CD4-positive, alpha-beta T cell treated with Interleukin-12 subunit alpha and Interleukin-12 subunit beta, for 1 hour (primary cell): ENCODE data around the gene IFT74.
"Not testable (repeated sequence)": the region's sequence is repeated elsewhere in the genome, so short reads cannot be mapped to it uniquely, and the experiment has no call there.

ENCODE experiments used
- DNase-seq: peaks from one replicate; pipeline ENCODE4 v3.0.0-alpha.2; 2020

Gene IFT74

DNA sequence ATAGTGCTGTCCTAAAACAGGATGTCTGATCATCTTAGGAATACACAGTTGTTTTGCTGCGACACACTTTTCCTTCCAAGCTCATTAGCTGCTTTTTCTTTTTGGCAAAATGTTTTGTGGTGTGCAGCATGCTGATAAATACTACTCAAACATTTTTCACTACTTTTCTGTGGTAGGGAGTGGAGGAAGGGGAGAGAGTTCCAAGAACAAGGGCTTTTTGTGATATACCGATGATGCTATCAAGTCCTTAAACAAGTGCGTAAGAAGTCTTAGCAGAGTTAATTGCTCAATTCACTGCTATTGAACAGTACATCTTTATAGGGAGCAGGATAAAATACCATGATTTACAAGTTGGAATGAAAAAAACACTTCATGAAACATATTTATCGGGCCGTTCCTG lies 129.2 kb downstream of the IFT74 start:
- DNase-seq = no peak

DNA sequence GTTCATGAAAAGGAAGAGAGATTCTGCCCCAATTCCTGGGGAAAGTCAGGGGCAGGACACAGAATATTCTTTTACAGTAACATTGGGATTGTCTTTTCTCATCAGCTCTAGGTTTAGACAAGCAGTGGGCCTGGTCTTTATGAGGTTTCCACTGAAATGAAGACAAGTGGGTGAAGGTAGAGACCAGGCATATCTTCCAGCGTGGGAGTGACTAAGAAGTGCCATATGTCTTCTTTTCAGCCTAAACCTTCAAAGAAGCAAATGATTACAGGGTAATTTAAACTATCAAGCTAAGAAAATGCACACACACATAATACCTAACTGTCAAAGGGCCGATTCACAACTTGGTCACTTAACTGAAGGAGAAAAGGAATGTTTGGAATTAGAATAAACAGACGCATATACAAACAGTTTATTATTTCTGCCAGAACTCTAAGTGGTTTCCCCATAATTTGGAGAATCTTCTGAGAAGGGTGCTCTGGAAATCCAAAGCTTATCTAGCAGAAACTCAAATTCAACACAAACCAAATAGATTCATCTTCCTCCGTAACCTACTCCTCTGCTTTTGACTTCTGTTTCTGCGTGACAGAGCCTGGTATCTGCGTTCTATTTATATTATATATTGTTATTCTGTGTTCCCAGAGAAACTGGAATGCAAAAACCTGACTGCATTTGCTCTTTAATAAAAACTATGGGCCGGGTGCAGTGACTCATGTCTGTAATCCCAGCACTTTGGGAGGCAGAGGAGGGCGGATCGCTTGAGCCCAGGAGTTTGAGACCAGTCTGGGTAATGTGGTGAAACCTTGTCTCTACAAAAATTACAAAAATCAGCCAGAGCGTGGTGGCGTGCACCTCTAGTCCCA lies 130.8 kb downstream of the IFT74 start:
- DNase-seq = no peak

DNA sequence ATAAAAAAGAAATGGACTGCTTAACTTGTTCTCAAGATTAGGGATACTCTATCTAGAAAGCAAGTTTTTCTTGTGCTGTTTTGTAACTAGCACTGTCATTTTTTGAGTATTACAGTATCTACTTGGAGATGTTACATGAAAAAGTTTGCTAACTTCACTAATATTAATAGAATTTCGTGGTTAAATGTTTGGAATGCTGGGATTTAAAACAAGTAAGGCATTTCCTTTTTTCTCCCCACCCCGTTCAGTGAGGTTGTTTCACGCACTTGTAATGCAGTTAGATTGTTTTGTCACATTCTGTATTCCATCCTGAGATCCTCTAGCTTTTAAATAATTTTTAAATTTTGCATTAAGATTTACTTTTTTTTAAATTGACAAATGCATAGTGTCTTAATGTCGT lies 132.8 kb downstream of the IFT74 start:
- DNase-seq = no peak

DNA sequence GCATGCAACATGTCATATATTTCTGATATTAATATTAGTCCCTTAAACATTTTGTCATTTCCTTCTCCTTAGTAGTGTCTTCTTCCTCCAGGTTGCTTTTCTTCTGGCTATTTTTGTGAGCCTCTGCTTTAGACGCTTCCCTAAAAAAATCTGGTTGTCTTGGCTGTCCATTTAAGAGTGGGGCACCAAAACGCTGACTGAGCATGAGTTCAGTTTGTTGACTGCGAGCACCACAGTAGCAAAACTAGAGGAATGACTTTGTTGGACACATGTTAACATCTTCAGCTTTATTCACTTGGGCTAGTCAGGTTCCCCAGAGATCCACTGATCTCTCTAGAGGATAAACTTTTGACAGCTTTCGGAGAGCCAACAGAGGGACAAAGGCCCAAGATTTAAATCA lies 133.5 kb downstream of the IFT74 start:
- no peak for DNase-seq

DNA sequence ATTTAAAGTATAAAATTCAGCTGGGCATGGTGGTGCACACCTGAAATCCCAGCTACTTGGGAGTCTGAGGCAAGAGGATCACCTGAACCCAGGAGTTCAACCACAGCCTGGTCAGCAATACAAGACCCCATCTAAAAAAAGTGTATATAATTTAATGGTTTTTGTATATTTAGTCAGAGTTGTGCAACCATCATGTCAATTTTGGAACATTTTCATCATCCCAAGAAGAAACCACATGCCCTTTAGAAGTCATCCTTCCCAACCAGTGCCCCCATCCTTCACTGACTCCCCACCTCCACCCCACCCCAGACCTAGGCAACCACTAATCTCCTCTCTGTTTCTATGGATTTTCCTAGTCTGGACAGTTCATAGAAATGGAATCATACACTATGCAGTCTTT lies 134.0 kb downstream of the IFT74 start:
- DNase-seq = no peak

DNA sequence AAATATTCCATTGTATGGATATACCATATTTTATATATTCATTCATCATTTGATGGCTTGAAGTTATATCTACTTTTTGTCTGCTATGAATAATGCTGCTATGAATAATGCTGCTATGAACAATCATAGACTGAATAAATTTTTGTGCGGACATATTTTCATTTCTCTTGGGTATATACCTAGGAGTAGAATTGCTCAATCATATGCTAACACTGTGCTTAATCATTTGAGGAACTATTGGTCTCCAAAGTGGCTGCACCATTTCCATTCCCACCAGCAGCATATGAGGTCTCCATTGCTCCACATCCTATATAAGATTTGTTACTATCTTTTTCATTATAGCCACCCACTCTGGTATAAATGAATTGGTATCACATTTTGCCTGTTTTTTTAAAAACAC lies 134.5 kb downstream of the IFT74 start:
- no peak for DNase-seq

DNA sequence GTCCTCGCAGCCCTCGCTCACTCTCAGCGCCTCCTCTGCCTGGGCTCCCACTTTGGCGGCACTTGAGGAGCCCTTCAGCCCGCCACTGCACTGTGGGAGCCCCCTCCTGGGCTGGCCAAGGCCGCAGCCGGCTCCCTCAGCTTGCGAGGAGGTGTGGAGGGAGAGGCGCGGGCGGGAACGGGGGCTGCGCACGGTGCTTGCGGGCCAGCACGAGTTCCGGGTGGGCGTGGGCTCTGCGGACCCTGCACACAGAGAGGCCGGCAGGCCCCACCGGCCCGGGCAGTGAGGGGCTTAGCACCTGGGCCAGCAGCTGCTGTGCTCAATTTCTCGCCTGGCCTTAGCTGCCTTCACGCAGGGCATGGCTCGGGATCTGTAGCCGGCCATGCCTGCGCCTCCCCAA lies 136.3 kb downstream of the IFT74 start:
- DNase-seq = not testable (repeated sequence)

DNA sequence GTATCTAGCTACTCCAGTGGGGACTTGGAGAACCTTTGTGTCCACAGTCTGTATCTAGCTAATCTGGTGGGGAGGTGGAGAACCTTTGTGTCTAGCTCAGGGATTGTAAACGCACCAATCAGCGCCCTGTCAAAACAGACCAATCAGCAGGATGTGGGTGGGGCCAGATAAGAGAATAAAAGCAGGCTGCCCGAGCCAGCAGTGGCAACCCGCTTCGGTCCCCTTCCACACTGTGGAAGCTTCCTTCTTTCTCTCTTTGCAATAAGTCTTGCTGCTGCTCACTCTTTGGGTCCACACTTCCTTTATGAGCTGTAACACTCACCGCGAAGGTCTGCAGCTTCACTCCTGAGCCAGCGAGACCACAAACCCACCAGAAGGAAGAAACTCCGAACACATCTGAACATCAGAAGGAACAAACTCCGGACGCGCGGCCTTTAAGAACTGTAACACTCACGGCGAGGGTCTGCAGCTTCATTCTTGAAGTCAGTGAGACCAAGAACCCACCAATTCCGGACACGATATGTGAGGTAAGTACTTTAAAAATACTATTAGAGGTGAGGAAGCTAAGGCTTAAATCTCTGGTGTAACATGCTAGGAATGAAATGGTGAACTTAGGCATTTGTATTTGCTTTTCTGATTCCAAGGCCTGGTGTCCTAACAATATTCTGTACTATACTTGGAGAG lies 137.3 kb downstream of the IFT74 start:
- DNase-seq = not testable (repeated sequence)

DNA sequence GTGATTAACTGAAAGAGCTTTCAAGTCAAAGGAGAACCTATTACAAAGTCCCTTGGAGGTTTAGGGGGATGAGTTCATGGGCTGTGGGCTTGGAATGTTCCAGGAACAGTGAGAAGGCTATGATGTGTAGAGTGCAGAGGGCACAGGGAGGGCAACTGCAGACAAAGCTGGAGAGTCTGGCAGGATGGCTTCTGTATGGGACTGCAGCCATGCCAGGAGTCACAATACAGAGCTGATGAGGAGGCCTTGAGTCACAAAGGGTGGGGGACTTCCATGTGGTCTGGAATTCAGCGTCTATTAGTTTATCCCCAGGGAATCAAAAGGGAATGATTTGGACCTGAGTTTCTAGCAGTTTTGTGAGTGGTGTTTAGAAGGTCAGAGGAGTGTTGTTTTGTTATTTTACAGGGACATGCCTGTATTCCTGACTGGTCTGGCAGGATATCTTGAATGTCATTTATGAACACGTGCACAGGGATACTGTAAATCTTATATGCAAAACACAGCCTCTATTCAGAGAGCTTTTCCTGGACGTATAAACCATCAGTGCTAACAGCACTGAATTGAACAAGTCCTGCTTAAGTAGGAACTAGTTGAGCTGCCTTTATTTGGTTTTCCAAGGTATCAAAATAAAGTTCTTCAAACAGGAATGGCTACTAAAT lies 138.6 kb downstream of the IFT74 start:
- no peak for DNase-seq

DNA sequence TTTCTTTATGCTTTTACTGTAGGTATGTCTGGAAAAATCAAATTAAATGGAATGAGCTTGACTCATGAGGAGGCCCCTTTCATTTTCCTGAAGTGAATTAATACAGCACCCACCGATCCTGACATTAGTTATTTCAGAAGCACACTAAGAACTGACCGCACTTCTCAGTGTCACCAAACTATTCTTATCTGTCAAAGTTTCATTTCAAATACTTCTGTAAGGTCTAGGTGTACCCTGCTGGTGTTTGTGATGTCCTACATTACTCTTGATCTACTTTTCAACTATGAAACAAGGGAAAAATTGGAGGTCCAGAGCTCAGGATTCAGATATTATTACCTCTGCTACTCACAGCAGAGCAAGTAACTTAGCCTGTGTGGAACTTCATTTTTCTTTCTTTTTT lies 151.0 kb downstream of the IFT74 start:
- no peak for DNase-seq

DNA sequence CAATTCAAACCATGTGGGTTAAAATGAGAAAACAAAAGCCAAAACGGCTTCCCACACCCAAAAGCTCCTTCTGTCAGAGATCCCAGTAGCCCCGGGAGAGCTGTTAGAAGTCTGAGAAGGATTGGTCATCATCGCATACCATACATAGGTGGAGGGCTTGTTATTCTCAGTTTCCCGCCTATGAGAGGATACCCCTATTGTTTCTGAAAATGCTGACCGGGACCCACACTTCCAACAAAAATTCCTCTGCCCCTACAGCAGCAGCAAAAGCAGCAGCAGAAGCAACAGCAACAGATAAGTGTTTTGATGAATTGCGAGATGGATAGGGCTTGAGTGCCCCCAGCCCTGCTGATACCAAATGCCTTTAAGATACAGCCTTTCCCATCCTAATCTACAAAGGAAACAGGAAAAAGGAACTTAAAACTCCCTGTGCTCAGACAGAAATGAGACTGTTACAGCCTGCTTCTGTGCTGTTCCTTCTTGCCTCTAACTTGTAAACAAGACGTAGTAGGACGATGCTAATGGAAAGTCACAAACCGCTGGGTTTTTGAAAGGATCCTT lies 152.8 kb downstream of the IFT74 start, which contains the start of gene TEK:
TEK (plus strand) TSS at position 245 of the 561 bp plus-strand sequence. CDS start 366 bp downstream, outside the sequence.
- no peak for DNase-seq

DNA sequence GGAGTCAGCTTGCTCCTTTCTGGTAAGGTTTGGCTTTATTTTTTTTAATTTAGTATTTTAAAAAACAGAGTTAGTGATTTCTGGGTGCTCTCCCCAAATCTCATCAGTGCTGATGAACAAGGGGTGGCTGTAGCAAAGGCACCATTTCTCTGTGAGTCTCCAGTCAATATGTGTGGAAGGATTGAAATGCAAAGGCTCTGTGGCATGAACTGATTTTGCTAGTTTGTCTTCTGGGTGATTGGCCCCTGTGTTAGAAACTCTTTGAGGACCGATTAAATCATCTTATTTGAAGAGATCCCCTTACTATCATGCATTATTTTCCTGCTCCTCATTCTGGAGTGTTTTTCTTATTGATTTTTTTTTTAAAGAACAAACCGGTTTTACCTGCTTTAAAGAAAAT lies 153.4 kb downstream of the IFT74 start:
- no peak for DNase-seq

DNA sequence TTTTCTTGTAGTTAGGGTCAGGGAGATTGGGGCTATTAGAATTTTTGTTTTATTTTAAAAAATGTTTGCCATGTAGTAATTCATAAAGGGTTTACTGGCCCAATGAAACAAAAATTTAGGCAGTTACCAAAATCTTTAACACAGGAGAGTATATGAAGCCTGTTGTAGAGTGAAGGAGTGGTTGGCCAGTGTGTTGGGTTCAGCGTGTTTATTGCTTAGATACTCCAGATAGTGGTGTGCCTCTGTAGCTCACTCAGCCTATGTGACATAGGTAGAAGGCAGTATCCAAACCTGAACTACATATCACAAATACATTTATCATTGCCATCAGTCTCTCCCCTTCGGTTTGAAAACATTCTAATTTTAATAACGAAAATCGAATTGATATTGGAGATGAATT lies 154.0 kb downstream of the IFT74 start:
- no peak for DNase-seq

DNA sequence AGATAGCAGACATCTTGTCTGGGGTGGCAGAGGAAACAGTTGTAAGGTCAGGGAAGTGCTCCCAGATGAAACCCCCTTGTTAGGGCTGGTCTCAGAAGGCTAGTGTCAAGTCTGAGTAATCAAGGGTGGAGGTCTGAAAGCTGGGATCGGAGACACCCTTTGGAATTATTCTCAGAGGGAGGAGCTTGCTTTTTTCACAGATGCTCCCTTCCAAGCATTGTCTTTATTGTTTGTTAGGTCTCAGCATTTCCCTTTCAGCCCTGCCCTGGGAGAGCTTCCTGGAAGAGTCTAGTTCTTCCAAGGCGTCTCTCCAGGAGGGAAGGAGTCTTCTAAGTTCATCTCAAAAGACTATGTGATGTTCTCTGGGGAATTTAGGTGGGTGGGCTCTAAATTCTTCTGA lies 156.0 kb downstream of the IFT74 start:
- no peak for DNase-seq
